DMS 273 treated with DMSO at 0.1 percent for 48 hours (cell line): ENCODE measurements around the gene MNX1.

Source experiments
- DNase-seq: peaks from one replicate; lab custom pipeline; 2025; lab: John Stamatoyannopoulos, UW

Gene MNX1

DNA sequence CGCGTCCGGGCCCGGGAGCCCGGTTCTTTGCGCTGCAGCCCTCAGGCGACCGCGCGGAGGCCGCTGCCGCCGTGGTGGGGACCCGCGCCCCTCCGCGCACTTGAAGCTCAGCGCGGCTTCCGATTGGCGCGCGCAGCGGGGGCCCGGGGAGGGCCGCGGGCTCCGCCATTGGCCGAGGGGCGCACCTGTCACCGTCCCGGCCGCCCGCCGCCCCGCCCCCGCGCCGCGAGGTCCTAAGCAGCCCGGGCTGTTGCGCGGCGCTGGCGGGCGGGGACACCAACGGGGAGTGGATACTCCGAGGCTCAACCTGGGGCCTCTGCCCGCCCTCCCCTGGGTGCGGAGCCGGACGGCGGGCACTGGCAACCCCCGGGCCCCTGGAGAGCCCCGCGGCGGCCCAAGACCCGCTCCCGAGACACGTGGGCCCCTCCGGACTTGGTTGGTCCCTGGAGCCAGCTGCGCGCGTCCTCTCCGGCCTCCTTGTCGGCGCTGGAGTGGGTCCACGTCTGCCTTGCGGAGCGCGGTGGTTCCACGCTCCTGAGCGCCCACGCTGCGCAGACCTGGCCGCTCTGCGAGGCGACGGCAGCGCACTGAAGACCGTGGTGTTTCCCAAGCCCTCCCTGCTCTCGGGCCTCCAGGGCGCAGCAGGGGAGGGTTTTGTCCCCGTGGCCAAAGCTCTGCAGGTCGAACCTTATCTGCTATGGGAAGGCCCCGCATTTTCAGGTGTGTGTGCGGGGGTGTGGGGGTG is at the start of gene MNX1:
Gene MNX1 (minus strand): TSS at position 76 of the 745 bp plus-strand sequence. CDS start 313 bp downstream, outside the sequence.
- peak; percentile 78 for DNase-seq

DNA sequence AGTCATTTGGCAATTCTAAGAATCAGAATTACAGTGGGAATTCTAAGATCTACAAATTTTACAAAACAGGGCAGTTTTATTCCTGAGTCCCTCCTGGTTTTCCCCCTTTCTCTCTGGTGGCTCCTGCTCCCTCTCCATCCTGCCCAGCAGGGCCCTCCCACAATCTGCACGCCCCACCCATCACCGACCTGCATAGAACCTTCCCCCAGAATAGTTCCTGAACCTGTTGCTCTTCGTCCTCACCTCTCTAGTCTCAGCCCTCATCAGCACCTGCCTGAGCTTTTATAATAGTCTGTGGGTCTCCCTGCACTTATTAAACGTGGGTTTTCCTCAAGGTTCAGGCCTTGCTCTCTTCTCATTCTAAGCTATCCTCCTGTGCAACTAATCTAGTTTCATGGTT is 49.1 kb upstream of the MNX1 start:
- DNase-seq = no peak

- DNase-seq = no peak
These were observed 48.2 kb upstream of the MNX1 start for GRCh38 chr7:157058701-157059100.

GRCh38 chr7:157058068-157058467 is 47.6 kb upstream of the MNX1 start:
- DNase-seq = no peak

DNA sequence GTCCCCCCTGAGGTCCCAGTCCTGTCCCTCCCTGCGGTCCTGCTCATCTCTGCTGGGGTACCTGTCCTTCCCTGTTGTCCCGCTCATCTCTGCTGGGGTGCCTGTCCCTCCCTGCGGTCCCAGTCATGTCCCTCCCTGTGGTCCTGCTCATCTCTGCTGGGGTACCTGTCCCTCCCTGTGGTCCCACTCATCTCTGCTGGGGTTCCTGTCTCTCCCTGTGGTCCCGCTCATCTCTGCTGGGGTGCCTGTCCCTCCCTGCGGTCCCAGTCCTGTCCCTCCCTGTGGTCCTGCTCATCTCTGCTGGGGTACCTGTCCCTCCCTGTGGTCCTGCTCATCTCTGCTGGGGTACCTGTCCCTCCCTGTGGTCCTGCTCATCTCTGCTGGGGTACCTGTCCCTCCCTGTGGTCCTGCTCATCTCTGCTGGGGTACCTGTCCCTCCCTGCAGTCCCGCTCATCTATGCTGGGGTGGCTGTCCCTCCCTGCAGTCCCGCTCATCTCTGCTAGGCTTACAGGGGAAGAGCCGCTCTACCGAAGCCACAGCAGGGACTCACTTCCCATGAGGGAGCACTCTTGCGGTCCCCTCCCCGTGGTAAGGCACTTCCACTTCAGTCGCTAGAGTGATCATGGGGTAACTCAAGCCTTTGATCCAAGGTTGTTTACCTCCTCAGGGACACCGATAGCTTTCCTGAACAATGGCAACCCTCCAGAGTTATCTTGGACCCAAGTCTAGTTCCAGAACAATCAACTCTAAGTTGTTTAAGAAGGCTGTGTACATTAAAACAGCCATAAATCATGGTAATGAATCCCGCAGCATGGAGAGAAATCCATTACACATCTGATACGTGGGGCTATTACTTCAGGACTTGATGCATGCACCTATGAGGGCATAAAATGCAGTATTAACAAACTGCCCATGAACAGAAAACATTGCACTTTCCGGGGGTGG is 46.8 kb upstream of the MNX1 start:
- no peak for DNase-seq

DNA sequence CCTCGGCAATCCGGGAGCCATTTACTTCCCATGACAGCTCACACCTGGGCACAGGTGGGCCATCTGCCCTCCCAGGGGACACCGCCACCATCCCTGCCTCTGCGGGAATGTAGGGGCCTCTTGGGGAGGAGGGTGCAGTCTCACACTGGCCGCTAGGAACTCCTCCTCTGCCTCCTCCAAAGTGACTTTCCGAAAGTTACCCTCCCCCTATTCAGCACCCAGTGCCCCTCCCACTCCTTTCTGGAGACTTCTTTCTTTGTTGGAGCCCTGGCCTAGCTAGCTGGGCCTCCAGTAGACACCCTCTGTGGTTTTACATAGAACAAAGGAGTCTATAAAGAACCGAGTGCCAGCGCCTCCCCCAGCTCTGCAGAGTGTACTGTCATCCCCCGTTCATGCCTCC is 45.8 kb upstream of the MNX1 start:
- no peak for DNase-seq

DNA sequence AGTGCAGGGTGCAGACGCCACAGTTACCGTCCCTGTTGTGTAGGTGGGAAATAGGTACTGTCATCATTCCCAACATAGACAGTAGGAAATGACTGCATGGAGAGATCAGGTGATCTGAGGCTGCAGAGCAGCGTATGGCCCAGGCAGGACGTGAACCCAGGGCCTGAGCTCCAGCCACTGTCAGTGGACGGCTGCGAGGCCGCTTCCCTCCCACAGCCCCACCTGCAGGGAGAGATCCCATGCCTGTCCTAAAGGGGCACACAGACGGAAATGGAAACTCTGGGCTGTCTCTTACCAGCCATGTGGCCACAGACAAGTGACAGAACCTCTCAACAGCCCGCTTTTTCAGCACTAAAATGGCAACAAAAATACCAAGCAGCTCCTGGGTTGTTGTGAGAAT is 44.5 kb upstream of the MNX1 start:
- DNase-seq = no peak

- DNase-seq = no peak
These were observed 42.7 kb upstream of the MNX1 start for GRCh38 chr7:157053118-157053517.

DNA sequence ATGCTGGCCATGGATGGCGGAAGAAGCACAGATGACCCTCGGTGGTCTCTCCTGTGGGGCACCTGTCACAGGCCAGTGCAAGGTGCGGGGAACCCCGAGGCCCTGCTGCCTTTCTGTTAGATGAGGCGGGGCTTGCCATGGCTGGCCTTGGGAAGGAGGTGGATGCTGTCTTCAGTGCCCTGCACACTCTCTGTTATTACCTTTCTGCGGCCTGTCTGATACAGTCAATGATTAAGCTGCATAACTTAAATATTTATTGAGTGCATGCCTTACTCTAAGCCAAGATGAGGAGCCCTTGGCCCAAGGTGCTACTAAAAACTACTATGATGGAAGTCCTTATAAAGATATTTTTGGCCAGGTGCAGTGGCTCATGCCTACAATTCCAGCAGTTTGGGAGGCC is 36.7 kb upstream of the MNX1 start:
- DNase-seq = no peak

GRCh38 chr7:157046681-157047080 is 36.2 kb upstream of the MNX1 start:
- no peak for DNase-seq

DNA sequence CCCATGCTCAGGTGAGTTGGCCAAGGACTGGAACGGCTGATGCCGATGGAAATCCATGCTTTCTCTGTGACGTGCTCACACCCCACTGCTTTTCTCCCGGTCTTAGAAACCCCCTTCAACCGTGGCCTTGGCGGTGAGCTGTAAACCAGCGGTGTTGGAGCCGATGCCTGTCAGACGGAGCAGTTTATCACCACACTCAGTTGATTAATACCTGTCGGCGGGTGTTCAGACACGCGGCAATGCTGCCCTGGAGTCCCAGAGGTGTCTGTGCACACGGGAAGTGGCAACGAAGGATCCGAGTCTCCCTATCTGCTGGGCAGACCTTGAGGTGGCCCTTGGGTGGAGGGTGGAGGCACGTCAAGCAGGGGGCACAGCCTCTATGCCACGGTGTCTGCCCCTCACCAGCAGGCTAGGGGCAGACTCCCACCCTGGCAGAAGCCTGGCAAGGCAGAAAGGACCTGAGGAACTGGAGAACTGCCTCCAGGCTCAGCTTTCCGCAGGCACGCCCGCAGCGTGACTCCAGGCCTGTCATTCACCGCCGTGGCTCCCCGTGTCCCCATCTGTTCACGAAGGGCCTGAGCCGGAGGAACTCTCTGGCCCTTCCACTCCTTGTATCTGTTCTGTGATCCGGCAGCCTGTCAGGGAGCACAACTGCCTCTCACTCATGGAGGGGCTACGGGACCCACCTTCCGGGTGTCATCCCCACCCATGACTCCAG is 34.6 kb upstream of the MNX1 start:
- DNase-seq = no peak

DNA sequence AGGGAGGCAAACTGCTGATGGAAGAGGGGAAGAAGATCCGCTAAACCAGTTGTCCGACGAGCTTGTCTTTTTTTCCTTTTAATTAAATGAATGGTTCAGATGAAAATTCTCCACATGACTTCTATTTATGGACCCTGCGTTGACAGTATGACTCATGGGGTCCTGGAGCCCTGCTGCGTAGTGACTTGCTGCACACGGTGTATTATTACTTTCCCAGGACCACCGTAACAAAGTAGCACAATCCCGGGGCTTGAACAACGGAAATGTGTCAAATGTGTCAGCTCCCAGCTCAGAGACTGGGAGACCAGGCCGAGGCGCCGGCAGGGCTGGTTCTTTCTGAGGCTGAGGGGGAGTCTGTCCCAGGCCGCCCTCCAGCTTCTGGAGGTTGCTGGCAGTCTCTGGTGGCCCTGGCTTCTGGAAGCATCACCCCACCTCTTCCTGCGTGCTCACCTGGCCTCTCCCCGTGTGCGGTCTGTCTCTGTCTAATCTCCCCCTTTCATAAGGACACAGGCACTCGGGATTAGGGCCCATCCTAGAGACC is 33.8 kb upstream of the MNX1 start:
- DNase-seq = no peak

- no peak for DNase-seq
These were observed 33.3 kb upstream of the MNX1 start for GRCh38 chr7:157043745-157044144.

- no peak for DNase-seq
These were observed 31.2 kb upstream of the MNX1 start for GRCh38 chr7:157041514-157042277.

DNA sequence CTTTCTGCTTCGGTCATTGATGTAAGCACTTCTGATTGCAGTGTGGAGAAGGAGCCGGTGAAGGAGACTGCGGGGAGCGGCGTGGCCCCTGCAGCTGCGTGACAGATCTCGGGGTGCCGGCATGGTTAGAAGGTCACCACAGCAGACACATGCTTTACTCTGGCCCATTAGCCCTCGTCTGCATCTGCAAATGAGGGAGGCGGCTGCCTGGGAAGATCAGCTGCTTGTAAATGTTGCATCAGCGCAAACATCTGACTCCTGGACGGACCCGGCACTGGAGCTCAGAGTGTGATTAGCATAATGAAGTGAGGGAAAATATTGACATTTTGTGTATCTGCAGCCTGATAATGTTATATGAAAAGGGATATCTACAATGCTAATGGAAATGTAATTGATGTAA is 30.5 kb upstream of the MNX1 start:
- no peak for DNase-seq

DNA sequence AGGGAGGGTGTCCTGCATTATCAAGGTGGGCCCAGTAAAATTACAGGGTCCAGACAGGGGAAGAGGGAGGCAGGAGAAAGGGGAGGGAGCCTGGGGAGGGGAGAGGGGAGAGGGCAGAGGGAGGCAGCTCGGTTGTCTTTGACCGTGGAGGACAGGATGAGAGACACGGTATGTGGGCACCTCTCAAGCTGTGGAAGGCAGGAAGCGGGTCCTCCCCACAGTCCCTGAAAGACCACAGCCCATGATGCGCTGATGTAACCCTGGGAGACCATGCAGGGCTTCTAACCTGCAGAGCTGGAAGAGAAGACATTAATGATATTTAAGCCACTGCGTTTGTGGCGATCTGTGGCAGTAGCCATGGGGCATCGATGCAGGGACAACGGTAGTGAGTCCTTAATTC is 27.2 kb upstream of the MNX1 start:
- no peak for DNase-seq

- DNase-seq = no peak
These were observed 26.6 kb upstream of the MNX1 start for GRCh38 chr7:157037028-157037427.

DNA sequence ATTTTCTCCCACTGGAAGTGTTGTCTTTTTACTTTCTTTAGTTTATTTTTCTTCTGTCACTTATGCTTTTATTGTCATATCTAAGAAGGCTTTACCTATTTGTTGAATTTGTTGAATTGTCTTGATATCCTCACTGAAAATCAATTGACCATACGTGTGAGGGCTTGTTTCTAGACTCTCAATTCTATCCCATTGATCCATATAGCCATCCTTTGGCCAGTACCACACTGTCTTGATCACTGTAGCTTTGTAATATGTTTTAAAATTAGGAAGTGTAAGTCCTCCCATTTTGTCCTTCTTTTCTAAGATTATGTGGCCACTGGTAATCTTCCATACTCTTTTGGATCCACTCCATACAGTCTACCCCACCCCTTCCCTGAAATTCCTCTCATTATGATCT is 25.5 kb upstream of the MNX1 start:
- DNase-seq = no peak

- DNase-seq = no peak
These were observed 24.8 kb upstream of the MNX1 start for GRCh38 chr7:157035302-157035701.

DNA sequence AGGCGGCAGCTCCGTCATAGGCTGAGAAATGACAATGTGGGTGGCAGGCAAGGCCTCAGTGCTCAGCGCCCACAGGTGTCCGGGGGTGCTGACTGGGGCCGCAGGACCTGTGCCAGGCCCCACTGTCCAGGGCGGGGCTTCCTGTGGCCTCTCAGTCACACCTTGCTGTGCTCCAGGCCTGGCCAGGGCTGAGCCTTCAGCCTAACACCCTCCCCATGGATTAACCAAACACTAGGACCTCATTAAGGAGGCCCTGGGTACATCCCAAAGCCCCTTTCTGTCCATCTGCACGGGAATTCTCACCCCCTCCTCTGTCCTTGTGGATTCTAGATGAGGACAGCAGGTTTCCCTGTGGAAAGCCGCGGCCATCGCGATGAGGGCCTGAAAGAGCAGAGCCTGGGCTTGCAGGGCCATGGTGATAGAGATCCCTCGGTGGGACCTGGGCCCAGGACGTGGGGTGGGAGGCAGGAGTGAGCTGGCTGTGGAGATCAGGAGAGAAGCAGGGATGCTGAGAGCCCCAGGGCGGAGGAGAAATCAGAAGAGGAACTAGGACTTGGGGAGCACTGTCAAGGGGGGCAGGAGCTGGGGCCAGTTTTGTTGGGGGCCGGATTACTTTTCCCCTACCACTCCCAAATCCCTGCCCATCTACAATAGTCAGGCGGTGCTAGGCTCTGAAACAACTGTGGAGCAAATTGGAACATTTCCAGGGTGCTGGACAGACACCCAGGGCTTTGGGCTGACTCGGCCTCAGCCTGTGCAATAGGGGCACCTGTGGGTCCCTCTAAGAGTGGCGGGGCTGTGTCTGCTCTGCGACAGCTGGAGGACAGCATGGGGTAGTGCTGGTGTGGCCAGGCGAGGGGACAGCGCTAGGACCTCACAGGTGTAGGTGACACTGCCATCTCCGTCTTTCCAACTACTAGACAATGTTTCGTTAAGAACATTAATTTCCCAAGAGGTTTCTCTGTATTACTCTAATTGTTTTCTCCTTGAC is 23.3 kb upstream of the MNX1 start:
- no peak for DNase-seq
